GM18526 (cell line): ENCODE results near the gene ACACA.

Experiments
- POLR2A ChIP-seq: IDR thresholded peaks from 3 replicates; pipeline ENCODE4 v1.6.1; 2011; ENCODE audit not compliant: insufficient read length; ENCODE audit errors: extremely low read depth

Gene ACACA

GRCh38 chr17:37361543-37361942 lies 45.1 kb downstream of the ACACA start:
- TF ChIP-seq POLR2A = no peak

- no peak for TF ChIP-seq POLR2A
Measured at GRCh38 chr17:37360632-37361031, 46.0 kb downstream of the ACACA start.

GRCh38 chr17:37359682-37360188 lies 46.9 kb downstream of the ACACA start:
- TF ChIP-seq POLR2A = no peak

GRCh38 chr17:37358830-37359681 lies 47.6 kb downstream of the ACACA start:
- peak; percentile 60 for TF ChIP-seq POLR2A

- no peak for TF ChIP-seq POLR2A
Measured at GRCh38 chr17:37358098-37358829, 48.4 kb downstream of the ACACA start.

DNA sequence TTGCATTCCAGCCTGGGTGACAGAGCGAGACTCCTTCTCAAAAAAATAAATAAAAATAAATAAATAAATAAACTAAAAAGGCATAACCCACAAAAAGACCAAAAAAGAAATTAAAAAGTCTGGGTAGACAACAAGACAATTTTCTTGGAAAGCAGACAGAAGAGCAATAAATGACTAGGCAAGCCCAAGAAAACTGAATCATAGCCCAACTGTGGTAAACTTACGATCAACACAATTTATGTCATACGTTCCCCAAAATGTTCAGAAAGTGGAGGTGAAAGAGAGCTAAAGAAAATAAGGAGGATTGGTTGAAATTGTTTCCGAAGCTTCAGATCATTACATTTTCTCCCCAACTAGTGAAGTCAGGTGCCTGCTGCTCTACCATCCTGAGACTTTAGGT lies 62.1 kb downstream of the ACACA start:
- TF ChIP-seq POLR2A = no peak

DNA sequence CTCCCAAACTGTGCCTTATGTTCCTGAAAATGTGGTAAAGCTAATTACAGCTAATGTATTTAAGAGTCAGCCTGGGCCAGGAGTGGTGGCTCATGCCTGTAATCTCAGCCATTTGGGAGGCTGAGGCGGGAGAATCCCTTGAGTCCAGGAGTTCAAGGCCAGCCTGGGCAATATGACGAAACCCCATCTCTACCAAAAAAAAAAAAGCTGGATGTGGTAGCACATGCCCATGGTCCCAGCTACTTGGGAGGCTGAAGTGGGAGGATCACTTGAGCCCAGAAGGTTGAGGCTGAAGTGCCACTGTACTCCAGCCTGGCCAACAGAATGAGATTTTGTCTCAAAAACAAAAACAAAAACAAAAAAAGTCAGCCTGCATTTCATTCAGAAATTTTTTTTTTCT lies 64.0 kb downstream of the ACACA start:
- TF ChIP-seq POLR2A = no peak

DNA sequence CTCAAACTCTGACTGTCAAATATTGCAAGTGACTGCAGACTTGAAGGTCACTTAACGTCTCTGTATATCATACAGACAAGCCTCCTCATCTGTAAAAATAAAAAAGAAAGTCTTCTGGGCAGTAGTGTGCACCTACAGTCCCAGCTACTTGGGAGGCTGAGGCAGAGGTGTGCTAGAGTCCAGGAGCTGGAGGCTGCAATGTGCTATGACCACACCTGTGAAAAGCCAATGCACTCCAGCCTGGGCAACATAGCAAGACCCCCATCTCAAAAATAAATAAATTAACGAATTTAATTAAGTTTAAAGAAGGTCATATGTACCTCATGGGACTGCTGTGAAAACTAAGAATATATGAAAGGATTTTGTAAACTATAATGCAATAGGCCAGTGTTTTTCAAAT lies 65.8 kb downstream of the ACACA start:
- no peak for TF ChIP-seq POLR2A

DNA sequence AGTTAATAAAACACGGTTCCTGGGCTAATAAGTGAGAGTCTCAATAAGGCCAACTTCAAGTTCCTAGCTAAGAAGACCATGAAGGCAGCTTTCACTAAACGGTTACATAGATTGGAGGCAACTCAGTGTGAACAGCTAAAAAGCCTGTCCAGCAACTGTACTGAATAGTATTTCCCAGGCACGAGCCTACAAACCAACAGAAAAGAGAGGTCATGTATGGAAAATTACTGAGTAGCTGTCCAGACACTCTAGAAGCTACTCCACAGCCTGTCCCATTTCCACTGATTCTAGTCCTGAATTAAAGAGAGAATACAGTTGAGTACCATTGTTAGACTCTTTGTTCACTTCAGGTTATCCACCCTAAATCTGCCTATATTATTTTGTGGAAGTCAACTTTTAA lies 67.3 kb downstream of the ACACA start:
- no peak for TF ChIP-seq POLR2A

DNA sequence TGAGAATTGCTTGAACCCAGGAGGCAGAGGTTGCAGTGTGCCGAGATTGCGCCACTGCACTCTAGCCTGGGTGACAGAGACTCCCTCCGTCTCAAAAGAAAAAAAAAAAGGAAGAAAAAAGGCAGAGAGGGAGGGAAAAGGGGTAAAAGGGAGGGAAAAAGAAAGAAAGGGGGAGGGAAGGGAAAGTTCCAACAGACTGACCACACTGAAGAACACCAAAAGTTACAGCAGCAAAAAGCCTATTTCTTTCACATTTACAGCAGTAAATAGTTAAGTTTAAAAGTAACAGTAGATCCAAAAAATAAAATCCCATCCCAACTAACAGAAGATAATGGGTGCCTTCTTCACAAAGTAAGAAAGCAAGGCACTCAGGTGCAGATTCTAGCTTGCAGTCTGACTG lies 67.8 kb downstream of the ACACA start:
- TF ChIP-seq POLR2A = no peak

DNA sequence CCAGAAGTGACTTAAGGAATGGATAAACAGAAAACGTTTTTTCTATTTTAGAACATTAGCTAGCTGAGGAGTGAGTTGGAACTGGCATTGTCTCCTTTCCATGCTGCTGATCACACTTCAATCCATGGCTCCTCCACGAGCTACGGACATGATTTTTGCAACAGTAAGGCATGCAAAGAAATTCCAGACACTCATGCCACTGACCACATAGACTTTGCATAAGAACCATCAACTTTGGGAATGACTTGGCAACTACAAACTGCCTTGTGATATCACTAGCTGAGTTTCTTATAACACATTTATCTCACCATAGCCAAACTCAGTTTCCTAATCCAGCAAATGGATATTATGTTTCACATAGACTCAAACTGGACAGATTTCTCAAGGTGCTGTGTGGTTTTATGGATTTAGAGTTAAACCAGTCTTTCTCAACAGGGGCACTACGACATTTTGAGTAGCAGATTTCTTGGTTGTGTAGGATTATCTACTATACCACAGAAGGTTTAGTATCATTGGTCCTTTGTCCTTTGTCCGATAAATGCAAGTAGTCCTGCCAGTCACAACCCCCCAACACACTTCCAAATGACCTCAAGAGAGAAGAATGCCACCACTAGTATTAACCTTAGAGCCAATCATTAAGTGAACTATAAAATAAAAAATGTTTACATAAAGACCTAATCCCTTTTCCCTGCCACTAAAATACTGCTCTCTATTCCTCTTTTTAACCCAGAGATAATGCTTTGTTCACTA lies 79.1 kb downstream of the ACACA start:
- no peak for TF ChIP-seq POLR2A

DNA sequence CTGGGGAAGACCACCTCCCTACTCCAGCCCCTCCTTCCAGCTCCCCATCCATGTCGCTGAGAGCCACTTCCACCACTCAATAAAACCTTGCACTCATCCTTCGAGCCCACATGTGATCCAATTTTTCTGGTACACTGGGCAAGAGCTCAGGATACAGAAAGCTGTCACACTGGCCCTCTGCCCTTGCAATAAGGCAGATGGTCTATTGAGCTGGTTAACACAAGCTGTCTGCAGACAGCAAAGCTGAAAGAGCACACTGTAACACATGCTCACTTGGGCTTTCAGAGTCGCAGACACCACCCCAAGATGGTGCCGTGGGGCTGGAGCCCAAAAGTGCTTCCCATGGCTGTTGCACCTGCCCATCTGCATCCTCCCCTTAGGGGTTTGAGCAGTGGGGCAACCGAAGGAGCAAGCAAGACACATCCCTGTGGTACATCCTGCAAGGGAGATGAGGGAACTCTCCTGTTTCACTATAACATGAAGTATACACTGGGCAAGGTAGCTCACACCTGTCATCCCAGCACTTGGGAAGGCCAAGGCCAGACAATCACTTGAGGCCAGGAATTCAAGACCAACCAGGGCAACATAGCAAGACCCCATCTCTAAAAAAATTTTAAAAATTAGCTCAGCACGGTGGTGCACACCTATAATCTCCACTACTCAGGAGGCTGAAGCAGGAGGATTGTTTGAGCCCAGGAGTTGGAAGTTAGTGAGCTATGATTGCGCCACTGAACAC lies 83.6 kb downstream of the ACACA start:
- TF ChIP-seq POLR2A = no peak

DNA sequence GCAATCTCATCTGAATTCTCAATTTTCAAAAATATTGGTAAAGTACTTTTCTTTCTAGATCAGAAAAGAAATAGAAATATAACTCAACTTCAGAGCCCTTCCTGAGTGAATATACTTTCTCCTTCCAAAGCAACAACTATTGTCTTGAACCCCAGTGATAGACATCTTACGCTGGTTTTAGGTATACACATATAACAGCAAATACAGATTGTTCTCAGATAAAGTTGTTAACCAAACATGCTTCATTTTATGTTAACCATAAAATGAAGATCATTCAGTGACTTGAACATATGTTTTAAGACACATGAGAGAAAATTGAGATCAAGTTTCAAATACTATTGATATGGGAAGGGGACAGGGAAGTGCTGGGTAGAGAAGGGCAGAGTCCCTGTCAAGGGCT lies 84.5 kb downstream of the ACACA start:
- TF ChIP-seq POLR2A = no peak

DNA sequence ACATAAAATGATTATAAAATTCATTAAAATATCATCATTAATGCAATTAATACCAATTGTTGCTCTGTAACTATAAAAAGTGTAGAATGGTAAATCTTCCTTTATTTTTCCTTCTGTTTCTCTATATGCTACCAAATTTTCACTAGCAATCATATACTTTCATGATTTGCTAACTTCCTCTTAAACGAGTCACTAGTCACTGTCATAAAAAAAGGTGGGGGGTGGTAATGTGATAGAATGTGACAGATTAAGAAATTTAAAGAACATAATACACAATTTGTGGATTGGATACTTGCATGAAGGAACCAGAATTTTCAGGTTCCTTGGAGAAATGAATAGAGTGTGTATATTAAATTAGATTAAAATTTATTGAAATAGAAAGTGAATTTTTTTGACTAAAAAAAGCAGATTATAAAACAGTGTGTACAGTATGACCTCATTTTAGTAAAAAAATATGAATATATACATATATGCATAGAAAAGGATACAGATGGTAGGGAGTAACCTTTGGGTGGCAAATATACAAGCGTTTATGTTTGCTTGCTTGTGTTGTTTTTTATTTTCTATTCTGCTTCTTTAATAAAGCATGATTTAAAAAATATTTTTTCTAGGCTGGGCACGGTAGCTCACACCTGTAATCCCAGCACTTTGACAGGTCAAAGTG lies 87.6 kb downstream of the ACACA start:
- no peak for TF ChIP-seq POLR2A
